ENCODE measurements around the gene DHDH.
"Not testable (repeated sequence)": the region's sequence is repeated elsewhere in the genome, so short reads cannot be mapped to it uniquely, and the experiment has no call there.

DHDH gene

GRCh38 chr19:48933382-48933932 is at the start of gene DHDH:
Gene DHDH, plus strand, starts transcription at chr19:48933699. Its CDS starts 23 bp downstream, at chr19:48933722.
- no peak within 1 kb of the TSS for H3K4me3 ChIP-seq (IDR thresholded peaks at IDR 0.05; ENCODE audit: insufficient read depth, low read depth, low read length)
- no peak within 1 kb of the TSS; the same call in 1 of the 2 replicates for H3K9ac ChIP-seq
- peak within 1 kb of the TSS; percentile 74 for H2AFZ ChIP-seq (ENCODE audit: low read depth)

GRCh38 chr19:48883726-48884125 is 49.8 kb upstream of the DHDH start:
- Histone ChIP-seq H3K79me2 (ENCODE audit: insufficient read depth, low read depth) (no peaks in the 10 kb centered on the region), H3K27me3 (ENCODE audit: insufficient read depth, low read depth) (no peaks in the 10 kb centered on the region), H3K36me3 (ENCODE audit: insufficient read depth) (no peaks in the 10 kb centered on the region), H3K4me3 (IDR thresholded peaks at IDR 0.05; ENCODE audit: insufficient read depth, low read depth, low read length) (no peak overlapping the region), H3K4me1 (ENCODE audit: low read depth, poor library complexity, severe bottlenecking) (peaks cover 6% of the 10 kb centered on the region), H3K9ac (no peak overlapping the region), H4K20me1 (ENCODE audit: insufficient read depth) (no peaks in the 10 kb centered on the region), H2AFZ (ENCODE audit: low read depth) (no peak overlapping the region), H3K27ac (no peak overlapping the region), H3K4me2 (no peak overlapping the region)
- no peak for TF ChIP-seq CTCF (conservative IDR thresholded peaks at IDR 0.05; ENCODE audit: low read depth, low read length)

More at GRCh38 chr19:48933382-48933932, at the start of gene DHDH:
- Histone ChIP-seq H3K4me2 (peak within 1 kb of the TSS; percentile 76), H4K20me1 (ENCODE audit: insufficient read depth) (no peaks in the 10 kb centered on the region), H3K27me3 (ENCODE audit: insufficient read depth, low read depth) (peaks cover 44% of the 10 kb centered on the region), H3K27ac (no peak within 1 kb of the TSS), H3K79me2 (ENCODE audit: insufficient read depth, low read depth) (no peaks in the 10 kb centered on the region), H3K4me1 (ENCODE audit: low read depth, poor library complexity, severe bottlenecking) (peaks cover 9% of the 10 kb centered on the region), H3K36me3 (ENCODE audit: insufficient read depth) (no peaks in the 10 kb centered on the region)
- TF ChIP-seq CTCF (conservative IDR thresholded peaks at IDR 0.05; ENCODE audit: low read depth, low read length): no peak

GRCh38 chr19:48887861-48888612 is 45.5 kb upstream of the DHDH start:
- Histone ChIP-seq H3K4me3 (IDR thresholded peaks at IDR 0.05; ENCODE audit: insufficient read depth, low read depth, low read length) (no peak overlapping the region), H2AFZ (ENCODE audit: low read depth) (no peak overlapping the region), H3K79me2 (ENCODE audit: insufficient read depth, low read depth) (no peaks in the 10 kb centered on the region), H3K27me3 (ENCODE audit: insufficient read depth, low read depth) (no peaks in the 10 kb centered on the region), H3K9ac (no peak overlapping the region), H3K4me2 (no peak overlapping the region), H3K4me1 (ENCODE audit: low read depth, poor library complexity, severe bottlenecking) (peaks cover 26% of the 10 kb centered on the region), H4K20me1 (ENCODE audit: insufficient read depth) (no peaks in the 10 kb centered on the region), H3K27ac (no peak overlapping the region), H3K36me3 (ENCODE audit: insufficient read depth) (no peaks in the 10 kb centered on the region)
- no peak for TF ChIP-seq CTCF (conservative IDR thresholded peaks at IDR 0.05; ENCODE audit: low read depth, low read length)

GRCh38 chr19:48889496-48889895 is 44.0 kb upstream of the DHDH start:
- not testable (repeated sequence) for H3K27ac ChIP-seq; H3K36me3 ChIP-seq (ENCODE audit: insufficient read depth); H3K4me2 ChIP-seq; H3K4me3 ChIP-seq (IDR thresholded peaks at IDR 0.05; ENCODE audit: insufficient read depth, low read depth, low read length); H2AFZ ChIP-seq (ENCODE audit: low read depth); H3K27me3 ChIP-seq (ENCODE audit: insufficient read depth, low read depth); H3K79me2 ChIP-seq (ENCODE audit: insufficient read depth, low read depth); H3K9ac ChIP-seq; H4K20me1 ChIP-seq (ENCODE audit: insufficient read depth)
- peaks cover 34% of the 10 kb centered on the region for H3K4me1 ChIP-seq (ENCODE audit: low read depth, poor library complexity, severe bottlenecking)

GRCh38 chr19:48890551-48890950 is 42.9 kb upstream of the DHDH start:
- Histone ChIP-seq H2AFZ (ENCODE audit: low read depth) (no peak overlapping the region), H3K9ac (no peak overlapping the region), H3K79me2 (ENCODE audit: insufficient read depth, low read depth) (no peaks in the 10 kb centered on the region), H3K4me3 (IDR thresholded peaks at IDR 0.05; ENCODE audit: insufficient read depth, low read depth, low read length) (no peak overlapping the region), H3K27me3 (ENCODE audit: insufficient read depth, low read depth) (no peaks in the 10 kb centered on the region), H4K20me1 (ENCODE audit: insufficient read depth) (no peaks in the 10 kb centered on the region), H3K4me2 (peak overlapping the region; percentile 1; the same call in 1 of the 2 replicates), H3K36me3 (ENCODE audit: insufficient read depth) (no peaks in the 10 kb centered on the region), H3K4me1 (ENCODE audit: low read depth, poor library complexity, severe bottlenecking) (peaks cover 34% of the 10 kb centered on the region), H3K27ac (no peak overlapping the region; the same call in 1 of the 2 replicates)
- TF ChIP-seq CTCF (conservative IDR thresholded peaks at IDR 0.05; ENCODE audit: low read depth, low read length): no peak
